Panc1 (cell line): ENCODE results near the gene MEGF8. TPM values are rescaled to one million over a fixed set of nuclear protein-coding genes. Genes with fewer than 3 reads are reported as not detected.

Experiments
- ATAC-seq: fragments of 200-7000 bp; cut with Tn5 transposase; 2 replicates; pipeline ENCODE4 v1.9.1; 2020; ENCODE audit warnings: mild to moderate bottlenecking, moderate library complexity
- BruUV-seq: library from RNA; stranded (reverse); fragments of 400-500 nt; replicated peaks from 2 replicates; lab custom pipeline; 2021; lab: Mats Ljungman, UMichigan
- CTCF ChIA-PET: fragments of 300-600 bp; sonication (Branson Sonifier 250); formaldehyde crosslinking; loops from one replicate; lab custom pipeline; 2022; ENCODE audit warnings: antibody characterized with exemption; lab: Charles Lee
- POLR2A ChIA-PET: fragments of 300-600 bp; sonication (Branson Sonifier 250); formaldehyde crosslinking; loops from one replicate; lab custom pipeline; 2022; ENCODE audit warnings: antibody characterized with exemption; lab: Charles Lee
- DNase-seq: peaks from one replicate; pipeline ENCODE4 v3.0.0-alpha.2; 2010; ENCODE audit warnings: low read depth, low spot score
- H3K27ac ChIP-seq: 2 replicates; pipeline ENCODE4 v1.5.1; 2011; ENCODE audit warnings: mild to moderate bottlenecking, low read length, inconsistent platforms
- H3K27me3 ChIP-seq: fragments of 200-500 bp; sonication (Bioruptor generic); 2 replicates; pipeline ENCODE4 v1.6.0; 2014; ENCODE audit warnings: low read length, inconsistent platforms; ENCODE audit not compliant: control insufficient read depth, insufficient read depth
- H3K36me3 ChIP-seq: fragments of 200-500 bp; sonication (Bioruptor generic); 2 replicates; pipeline ENCODE4 v1.5.1; 2014; ENCODE audit warnings: inconsistent platforms, mild to moderate bottlenecking, low read length, moderate library complexity; ENCODE audit not compliant: control insufficient read depth, insufficient read depth
- H3K4me1 ChIP-seq: 2 replicates; pipeline ENCODE4 v1.5.1; 2011; ENCODE audit warnings: inconsistent platforms, mild to moderate bottlenecking, low read length, moderate library complexity; ENCODE audit not compliant: control insufficient read depth, insufficient read depth
- H3K4me3 ChIP-seq, 2 experiments: 2 replicates each; pipeline ENCODE4 v1.5.1; 2011 to 2012; ENCODE audit warnings: low read depth in 2 of 2, low read length in 2 of 2, mild to moderate bottlenecking in 2 of 2, inconsistent platforms in 1 of 2, moderate library complexity in 1 of 2
- H3K9me3 ChIP-seq: fragments of 200-500 bp; sonication (Bioruptor generic); 2 replicates; pipeline ENCODE4 v1.5.1; 2014; ENCODE audit warnings: low read depth, mild to moderate bottlenecking, inconsistent platforms, low read length, moderate library complexity; ENCODE audit not compliant: control insufficient read depth, insufficient read depth
- CTCF ChIP-seq: fragments of 450-650 bp; IDR thresholded peaks from 2 replicates; pipeline ENCODE4 v1.5.1; 2017; ENCODE audit warnings: mild to moderate bottlenecking
- POLR2AphosphoS5 ChIP-seq: IDR thresholded peaks from 2 replicates; pipeline ENCODE4 v1.6.1; 2012; ENCODE audit warnings: mild to moderate bottlenecking, low read depth, low read length, moderate library complexity
- SIN3A ChIP-seq: IDR thresholded peaks from 2 replicates; pipeline ENCODE4 v1.6.1; 2012; ENCODE audit warnings: low read depth, mild to moderate bottlenecking, low read length, moderate library complexity, borderline replicate concordance; ENCODE audit not compliant: insufficient read depth
- TCF7L2 ChIP-seq: IDR thresholded peaks from 2 replicates; pipeline ENCODE4 v1.6.1; 2011; ENCODE audit warnings: mild to moderate bottlenecking, low read depth, low read length, inconsistent platforms
- in situ Hi-C: cut with HindIII; loops from 2 replicates; pipeline ENCODE4 v1.10.0; 2016; ENCODE audit warnings: low sequenced_read_pairs, low pct_unique_long_range_greater_than_20kb
- intact Hi-C: fragments of 100-400 bp; cut with micrococcal nuclease; formaldehyde crosslinking; loops from one replicate; pipeline ENCODE4 v1.10.0; 2022; ENCODE audit not compliant: unreplicated experiment
- total RNA-seq: library from RNA; stranded (reverse); gene quantifications from one replicate; pipeline ENCODE4 v1.2.1, GENCODE V29; 2021; ENCODE audit not compliant: unreplicated experiment
- TF ChIP-seq, protein P1 (sequence below), 2 experiments: IDR thresholded peaks; 2 replicates each; pipeline ENCODE4 v1.6.1; 2011 to 2012; ENCODE audit warnings: low read depth in 2 of 2, control low read depth in 1 of 2, low read length in 1 of 2, mild to moderate bottlenecking in 1 of 2, moderate library complexity in 1 of 2; ENCODE audit not compliant: insufficient read depth in 1 of 2

MEGF8 gene
- total RNA-seq, 1 experiment from 2014 or later = 14.2 TPM

DNA sequence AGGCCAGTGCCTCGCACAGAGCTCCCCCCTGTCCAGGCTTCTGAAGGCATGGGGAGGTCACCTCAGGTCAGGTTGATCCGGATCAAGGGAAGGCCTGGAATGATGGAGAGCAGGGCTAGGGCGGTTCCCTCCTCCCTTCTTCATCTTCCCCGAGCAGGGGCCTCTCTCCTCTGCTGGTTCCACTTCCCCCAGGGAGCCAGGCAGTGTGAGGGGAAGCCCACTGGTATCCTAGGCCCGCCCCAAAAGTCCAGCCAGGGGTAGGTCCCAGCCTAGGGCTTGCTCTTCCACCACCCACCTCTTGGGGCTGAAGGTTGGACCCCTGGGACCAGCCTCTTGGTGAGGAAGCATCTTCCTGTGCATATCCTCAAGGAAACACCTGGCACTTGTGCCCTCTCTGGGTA is 39.9 kb upstream of the MEGF8 start:
- BruUV-seq = no TSS peak
- Histone ChIP-seq H3K4me3 (peak overlapping the region; percentile 57 to 66), H3K27ac (peak overlapping the region; percentile 82), H3K36me3 (no peaks in the 10 kb centered on the region; the same call in 1 of the 2 replicates), H3K9me3 (no peaks in the 10 kb centered on the region), H3K27me3 (no peaks in the 10 kb centered on the region), H3K4me1 (peaks cover 34% of the 10 kb centered on the region)
- TF ChIP-seq SIN3A = no peak
- TF ChIP-seq, protein P1, sequence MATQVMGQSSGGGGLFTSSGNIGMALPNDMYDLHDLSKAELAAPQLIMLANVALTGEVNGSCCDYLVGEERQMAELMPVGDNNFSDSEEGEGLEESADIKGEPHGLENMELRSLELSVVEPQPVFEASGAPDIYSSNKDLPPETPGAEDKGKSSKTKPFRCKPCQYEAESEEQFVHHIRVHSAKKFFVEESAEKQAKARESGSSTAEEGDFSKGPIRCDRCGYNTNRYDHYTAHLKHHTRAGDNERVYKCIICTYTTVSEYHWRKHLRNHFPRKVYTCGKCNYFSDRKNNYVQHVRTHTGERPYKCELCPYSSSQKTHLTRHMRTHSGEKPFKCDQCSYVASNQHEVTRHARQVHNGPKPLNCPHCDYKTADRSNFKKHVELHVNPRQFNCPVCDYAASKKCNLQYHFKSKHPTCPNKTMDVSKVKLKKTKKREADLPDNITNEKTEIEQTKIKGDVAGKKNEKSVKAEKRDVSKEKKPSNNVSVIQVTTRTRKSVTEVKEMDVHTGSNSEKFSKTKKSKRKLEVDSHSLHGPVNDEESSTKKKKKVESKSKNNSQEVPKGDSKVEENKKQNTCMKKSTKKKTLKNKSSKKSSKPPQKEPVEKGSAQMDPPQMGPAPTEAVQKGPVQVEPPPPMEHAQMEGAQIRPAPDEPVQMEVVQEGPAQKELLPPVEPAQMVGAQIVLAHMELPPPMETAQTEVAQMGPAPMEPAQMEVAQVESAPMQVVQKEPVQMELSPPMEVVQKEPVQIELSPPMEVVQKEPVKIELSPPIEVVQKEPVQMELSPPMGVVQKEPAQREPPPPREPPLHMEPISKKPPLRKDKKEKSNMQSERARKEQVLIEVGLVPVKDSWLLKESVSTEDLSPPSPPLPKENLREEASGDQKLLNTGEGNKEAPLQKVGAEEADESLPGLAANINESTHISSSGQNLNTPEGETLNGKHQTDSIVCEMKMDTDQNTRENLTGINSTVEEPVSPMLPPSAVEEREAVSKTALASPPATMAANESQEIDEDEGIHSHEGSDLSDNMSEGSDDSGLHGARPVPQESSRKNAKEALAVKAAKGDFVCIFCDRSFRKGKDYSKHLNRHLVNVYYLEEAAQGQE (IDR thresholded peaks at IDR 0.05; ENCODE audit: insufficient read depth in 1 of 2, low read depth in 2 of 2, low read length in 1 of 2) = no peak
- TF ChIP-seq POLR2AphosphoS5 = no peak
- TF ChIP-seq TCF7L2 = no peak
- no peak for TF ChIP-seq CTCF
- ATAC-seq = no peak
- DNase-seq = no peak
- CTCF ChIA-PET = no interaction called here
- in situ Hi-C loops (no loop called here), intact Hi-C loops (no loop called here)
- POLR2A ChIA-PET = no interaction called here

GRCh38 chr19:42285988-42286348 is 39.5 kb upstream of the MEGF8 start:
- Histone ChIP-seq H3K9me3 (no peaks in the 10 kb centered on the region), H3K27me3 (no peaks in the 10 kb centered on the region), H3K27ac (peak overlapping the region; percentile 82), H3K4me3 (peak overlapping the region in 1 of 2 experiments; percentile 11; a peak in 2 of 4 replicates), H3K36me3 (no peaks in the 10 kb centered on the region; the same call in 1 of the 2 replicates), H3K4me1 (peaks cover 34% of the 10 kb centered on the region)
- DNase-seq (no peak), ATAC-seq (no peak)
- no TSS peak for BruUV-seq
- ChIA-PET POLR2A (no interaction called here), CTCF (no interaction called here)
- TF ChIP-seq, protein P1 (IDR thresholded peaks at IDR 0.05; ENCODE audit: insufficient read depth in 1 of 2, low read depth in 2 of 2, low read length in 1 of 2) = no peak
- TF ChIP-seq SIN3A = no peak
- TF ChIP-seq TCF7L2 = no peak
- TF ChIP-seq CTCF = no peak
- TF ChIP-seq POLR2AphosphoS5 = no peak
- in situ Hi-C loops = no loop called here
- intact Hi-C loops = no loop called here
